ENCODE data around the gene RPUSD2. TPM values are rescaled to one million over a fixed set of nuclear protein-coding genes. Genes with fewer than 3 reads are reported as not detected.

RPUSD2 gene
- total RNA-seq, 1 experiment from 2014 or later = 17.5 TPM

DNA sequence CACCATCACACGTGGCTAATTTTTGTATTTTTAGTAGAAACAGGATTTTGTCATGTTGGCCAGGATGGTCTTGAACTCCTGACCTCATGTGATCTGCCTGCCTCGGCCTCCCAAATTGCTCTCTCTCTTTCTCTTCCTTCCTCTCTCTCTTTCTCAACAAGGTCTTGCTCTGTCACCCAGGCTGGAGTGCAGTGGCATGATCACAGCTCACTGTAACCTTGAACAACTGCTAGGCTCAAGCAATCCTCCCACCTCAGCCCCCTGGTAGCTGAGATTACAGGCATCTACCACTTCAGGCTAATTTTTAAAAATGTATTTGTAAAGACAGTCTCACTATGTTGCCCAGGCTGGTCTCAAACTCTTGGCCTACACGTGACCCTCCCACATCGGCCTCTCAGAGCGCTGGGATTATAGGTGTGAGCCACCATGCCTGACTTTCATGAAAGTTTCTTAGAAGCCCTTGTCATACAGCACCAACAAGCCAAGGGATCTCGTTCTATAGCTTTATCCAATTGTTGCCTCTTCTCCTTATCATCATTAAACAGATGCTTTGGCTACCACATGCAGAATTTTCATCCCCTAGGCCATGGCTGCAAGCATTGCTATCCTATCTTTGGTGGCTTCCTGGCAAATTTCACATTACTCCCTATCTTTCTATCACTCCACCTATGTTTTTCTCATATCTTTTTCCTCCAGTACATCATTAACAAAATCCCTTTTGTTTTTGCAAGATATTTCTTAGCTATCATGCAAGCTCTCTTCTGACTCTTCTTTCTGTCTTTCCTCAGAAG lies 10.0 kb upstream of the RPUSD2 start:
- Histone ChIP-seq H3K9me3 (ENCODE audit: control insufficient read depth, insufficient read depth, low read depth, low read length) (no peaks in the 10 kb centered on the region), H3K36me3 (ENCODE audit: control insufficient read depth, insufficient read depth, low read length) (peaks cover 9% of the 10 kb centered on the region; the same call in 1 of the 2 replicates), H3K27ac (ENCODE audit: low read length) (no peak overlapping the region), H3K4me1 (ENCODE audit: control insufficient read depth, insufficient read depth, low read length) (no peaks in the 10 kb centered on the region), H3K4me3 (ENCODE audit: low read depth in 2 of 2, low read length in 2 of 2) (no peak overlapping the region), H3K27me3 (ENCODE audit: control insufficient read depth, insufficient read depth, low read length) (no peaks in the 10 kb centered on the region)
- intact Hi-C loops (cut with micrococcal nuclease; ENCODE audit: unreplicated experiment) = no loop called here
- no peak for ATAC-seq
- ChIA-PET CTCF (interaction anchor here (0.6 kb wide), 1 partner anchor 117 kb away, joined by 4 read pairs; no protein-coding TSS in a partner anchor), POLR2A (no interaction called here)
- in situ Hi-C loops (cut with HindIII; ENCODE audit: low pct_unique_long_range_greater_than_20kb, low sequenced_read_pairs) = no loop called here
- BruUV-seq (replicated peaks) = no TSS peak
- TF ChIP-seq CTCF (IDR thresholded peaks at IDR 0.05) = no peak
- TF ChIP-seq TCF7L2 (IDR thresholded peaks at IDR 0.05; ENCODE audit: low read depth, low read length) = no peak
- TF ChIP-seq, protein P1, sequence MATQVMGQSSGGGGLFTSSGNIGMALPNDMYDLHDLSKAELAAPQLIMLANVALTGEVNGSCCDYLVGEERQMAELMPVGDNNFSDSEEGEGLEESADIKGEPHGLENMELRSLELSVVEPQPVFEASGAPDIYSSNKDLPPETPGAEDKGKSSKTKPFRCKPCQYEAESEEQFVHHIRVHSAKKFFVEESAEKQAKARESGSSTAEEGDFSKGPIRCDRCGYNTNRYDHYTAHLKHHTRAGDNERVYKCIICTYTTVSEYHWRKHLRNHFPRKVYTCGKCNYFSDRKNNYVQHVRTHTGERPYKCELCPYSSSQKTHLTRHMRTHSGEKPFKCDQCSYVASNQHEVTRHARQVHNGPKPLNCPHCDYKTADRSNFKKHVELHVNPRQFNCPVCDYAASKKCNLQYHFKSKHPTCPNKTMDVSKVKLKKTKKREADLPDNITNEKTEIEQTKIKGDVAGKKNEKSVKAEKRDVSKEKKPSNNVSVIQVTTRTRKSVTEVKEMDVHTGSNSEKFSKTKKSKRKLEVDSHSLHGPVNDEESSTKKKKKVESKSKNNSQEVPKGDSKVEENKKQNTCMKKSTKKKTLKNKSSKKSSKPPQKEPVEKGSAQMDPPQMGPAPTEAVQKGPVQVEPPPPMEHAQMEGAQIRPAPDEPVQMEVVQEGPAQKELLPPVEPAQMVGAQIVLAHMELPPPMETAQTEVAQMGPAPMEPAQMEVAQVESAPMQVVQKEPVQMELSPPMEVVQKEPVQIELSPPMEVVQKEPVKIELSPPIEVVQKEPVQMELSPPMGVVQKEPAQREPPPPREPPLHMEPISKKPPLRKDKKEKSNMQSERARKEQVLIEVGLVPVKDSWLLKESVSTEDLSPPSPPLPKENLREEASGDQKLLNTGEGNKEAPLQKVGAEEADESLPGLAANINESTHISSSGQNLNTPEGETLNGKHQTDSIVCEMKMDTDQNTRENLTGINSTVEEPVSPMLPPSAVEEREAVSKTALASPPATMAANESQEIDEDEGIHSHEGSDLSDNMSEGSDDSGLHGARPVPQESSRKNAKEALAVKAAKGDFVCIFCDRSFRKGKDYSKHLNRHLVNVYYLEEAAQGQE (IDR thresholded peaks at IDR 0.05; ENCODE audit: insufficient read depth in 1 of 2, low read depth in 2 of 2, low read length in 1 of 2) = no peak
- no peak for TF ChIP-seq POLR2AphosphoS5 (IDR thresholded peaks at IDR 0.05; ENCODE audit: low read depth, low read length)
- TF ChIP-seq SIN3A (IDR thresholded peaks at IDR 0.05; ENCODE audit: borderline replicate concordance, insufficient read depth, low read depth, low read length) = no peak
- DNase-seq (ENCODE audit: low read depth, low spot score) = no peak

DNA sequence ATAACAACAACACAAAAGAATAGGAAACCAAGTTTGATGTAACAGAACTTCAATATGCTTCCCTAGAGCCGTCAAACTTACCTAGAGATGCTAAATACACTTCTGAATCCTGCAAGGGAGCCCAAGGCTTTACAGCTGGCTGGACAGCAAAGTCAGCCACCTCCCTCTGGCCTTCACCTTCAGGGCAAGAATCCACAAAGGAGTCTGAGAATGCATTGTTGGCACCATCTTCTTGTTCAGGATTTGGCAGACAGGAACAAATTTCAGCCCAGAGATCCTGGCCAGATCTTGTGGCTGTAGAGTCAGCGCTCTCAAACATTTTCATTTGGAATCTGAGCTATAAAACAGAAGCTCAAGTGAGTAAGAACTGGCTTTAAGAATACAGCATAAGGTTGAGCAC lies 6.4 kb upstream of the RPUSD2 start:
- ChIA-PET POLR2A (no interaction called here), CTCF (no interaction called here)
- intact Hi-C loops (cut with micrococcal nuclease; ENCODE audit: unreplicated experiment) = no loop called here
- Histone ChIP-seq H3K4me1 (ENCODE audit: control insufficient read depth, insufficient read depth, low read length) (no peaks in the 10 kb centered on the region), H3K9me3 (ENCODE audit: control insufficient read depth, insufficient read depth, low read depth, low read length) (no peaks in the 10 kb centered on the region), H3K27ac (ENCODE audit: low read length) (no peak overlapping the region), H3K36me3 (ENCODE audit: control insufficient read depth, insufficient read depth, low read length) (no peaks in the 10 kb centered on the region), H3K4me3 (ENCODE audit: low read depth in 2 of 2, low read length in 2 of 2) (no peak overlapping the region), H3K27me3 (ENCODE audit: control insufficient read depth, insufficient read depth, low read length) (no peaks in the 10 kb centered on the region)
- ATAC-seq = no peak
- BruUV-seq (replicated peaks) = no TSS peak
- no peak for TF ChIP-seq POLR2AphosphoS5 (IDR thresholded peaks at IDR 0.05; ENCODE audit: low read depth, low read length)
- TF ChIP-seq CTCF (IDR thresholded peaks at IDR 0.05) = no peak
- TF ChIP-seq TCF7L2 (IDR thresholded peaks at IDR 0.05; ENCODE audit: low read depth, low read length) = no peak
- no peak for TF ChIP-seq SIN3A (IDR thresholded peaks at IDR 0.05; ENCODE audit: borderline replicate concordance, insufficient read depth, low read depth, low read length)
- TF ChIP-seq, protein P1 (IDR thresholded peaks at IDR 0.05; ENCODE audit: insufficient read depth in 1 of 2, low read depth in 2 of 2, low read length in 1 of 2) = no peak
- in situ Hi-C loops (cut with HindIII; ENCODE audit: low pct_unique_long_range_greater_than_20kb, low sequenced_read_pairs) = no loop called here
- DNase-seq (ENCODE audit: low read depth, low spot score) = no peak
